GM12878 (cell line): ENCODE measurements around the gene PARS2.

Experiments
- CREB1 ChIP-seq: IDR thresholded peaks from 2 replicates; pipeline ENCODE4 v1.6.1; 2012; ENCODE audit warnings: low read depth, mild to moderate bottlenecking, inconsistent platforms
- EP300 ChIP-seq, 2 experiments: fragments of 150-350 bp in 1 of 2; IDR thresholded peaks; 2 replicates each; pipeline ENCODE4 v1.6.1; 2011 to 2012; ENCODE audit warnings: low read depth in 2 of 2, low read length in 2 of 2, borderline replicate concordance in 1 of 2, improper control_type of control experiment in 1 of 2, inconsistent platforms in 1 of 2; ENCODE audit not compliant: control insufficient read depth in 1 of 2
- EZH2 ChIP-seq: IDR thresholded peaks from 2 replicates; pipeline ENCODE4 v1.6.1; 2012; ENCODE audit warnings: low read depth, mild to moderate bottlenecking, control low read depth, inconsistent platforms, low read length, borderline replicate concordance; ENCODE audit not compliant: control insufficient read depth
- JUNB ChIP-seq: IDR thresholded peaks from 2 replicates; pipeline ENCODE4 v1.6.1; 2016; ENCODE audit warnings: antibody characterized with exemption, mild to moderate bottlenecking
- KDM1A ChIP-seq: fragments of 200-600 bp; sonication (generic); IDR thresholded peaks from 2 replicates; pipeline ENCODE4 v1.6.1; 2016; ENCODE audit warnings: borderline replicate concordance
- POLR2AphosphoS5 ChIP-seq: IDR thresholded peaks from 2 replicates; pipeline ENCODE4 v1.6.1; 2011; ENCODE audit warnings: mild to moderate bottlenecking, low read length, inconsistent platforms
- TF ChIP-seq, protein P1 (sequence below), 3 experiments: IDR thresholded peaks in 2 of 3; conservative IDR thresholded peaks in 1 of 3; 2 replicates each; pipeline ENCODE4 v1.5.1; 2011; ENCODE audit warnings: low read depth in 3 of 3, low read length in 3 of 3, mild to moderate bottlenecking in 3 of 3, control low read depth in 2 of 3, moderate library complexity in 2 of 3, inconsistent platforms in 1 of 3, mixed read lengths in 1 of 3; ENCODE audit not compliant: control insufficient read depth in 2 of 3, insufficient read depth in 1 of 3; ENCODE audit errors: extremely low read depth in 1 of 3

- TF ChIP-seq EP300 (IDR thresholded peaks at IDR 0.05; ENCODE audit: borderline replicate concordance in 1 of 2, control insufficient read depth in 1 of 2, low read depth in 2 of 2, low read length in 2 of 2) (no peak), JUNB (no peak), EZH2 (no peak), KDM1A (no peak), POLR2AphosphoS5 (no peak), CREB1 (no peak)
- TF ChIP-seq, protein P1, sequence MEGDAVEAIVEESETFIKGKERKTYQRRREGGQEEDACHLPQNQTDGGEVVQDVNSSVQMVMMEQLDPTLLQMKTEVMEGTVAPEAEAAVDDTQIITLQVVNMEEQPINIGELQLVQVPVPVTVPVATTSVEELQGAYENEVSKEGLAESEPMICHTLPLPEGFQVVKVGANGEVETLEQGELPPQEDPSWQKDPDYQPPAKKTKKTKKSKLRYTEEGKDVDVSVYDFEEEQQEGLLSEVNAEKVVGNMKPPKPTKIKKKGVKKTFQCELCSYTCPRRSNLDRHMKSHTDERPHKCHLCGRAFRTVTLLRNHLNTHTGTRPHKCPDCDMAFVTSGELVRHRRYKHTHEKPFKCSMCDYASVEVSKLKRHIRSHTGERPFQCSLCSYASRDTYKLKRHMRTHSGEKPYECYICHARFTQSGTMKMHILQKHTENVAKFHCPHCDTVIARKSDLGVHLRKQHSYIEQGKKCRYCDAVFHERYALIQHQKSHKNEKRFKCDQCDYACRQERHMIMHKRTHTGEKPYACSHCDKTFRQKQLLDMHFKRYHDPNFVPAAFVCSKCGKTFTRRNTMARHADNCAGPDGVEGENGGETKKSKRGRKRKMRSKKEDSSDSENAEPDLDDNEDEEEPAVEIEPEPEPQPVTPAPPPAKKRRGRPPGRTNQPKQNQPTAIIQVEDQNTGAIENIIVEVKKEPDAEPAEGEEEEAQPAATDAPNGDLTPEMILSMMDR (IDR thresholded peaks at IDR 0.05 in 2 of 3, conservative IDR thresholded peaks at IDR 0.05 in 1 of 3; ENCODE audit: control insufficient read depth in 2 of 3, extremely low read depth in 1 of 3, insufficient read depth in 1 of 3, low read depth in 3 of 3, low read length in 3 of 3): no peak
Observed at GRCh38 chr1:54754486-54755285, 9.6 kb downstream of the PARS2 start.
